Stimulated activated CD8-positive, alpha-beta memory T cell treated with anti-CD3 and anti-CD28 coated beads, Interleukin-7, amount 100 ng/mL, for 48 hours (primary cell): ENCODE data around the gene SLC36A3.
"Not testable (repeated sequence)": the region's sequence is repeated elsewhere in the genome, so short reads cannot be mapped to it uniquely, and the experiment has no call there.

Source experiments
- DNase-seq, 2 donors: peaks; one replicate each; pipeline ENCODE4 v3.0.0-alpha.2; 2020; ENCODE audit warnings: low read depth in 1 of 2; ENCODE audit errors: extremely low read depth in 1 of 2

Gene SLC36A3

GRCh38 chr5:151264113-151264512 lies 39.5 kb downstream of the SLC36A3 start:
- DNase-seq = peak in 1 of 2 donors; percentile 28

GRCh38 chr5:151262532-151262931 lies 41.0 kb downstream of the SLC36A3 start:
- DNase-seq = no peak

GRCh38 chr5:151259931-151260330 lies 43.6 kb downstream of the SLC36A3 start:
- no peak for DNase-seq

- DNase-seq = no peak
Observed at GRCh38 chr5:151258816-151259215, 44.8 kb downstream of the SLC36A3 start.

GRCh38 chr5:151258201-151258611 lies 45.4 kb downstream of the SLC36A3 start:
- no peak for DNase-seq

- no peak for DNase-seq
Observed at GRCh38 chr5:151257731-151258181, 45.8 kb downstream of the SLC36A3 start.

GRCh38 chr5:151255621-151256286 lies 47.8 kb downstream of the SLC36A3 start:
- no peak for DNase-seq

GRCh38 chr5:151254990-151255389 lies 48.6 kb downstream of the SLC36A3 start:
- DNase-seq = not testable (repeated sequence)

- no peak for DNase-seq
Observed at GRCh38 chr5:151254556-151254955, 49.0 kb downstream of the SLC36A3 start.

- DNase-seq = no peak
Observed at GRCh38 chr5:151253605-151253950, 50.0 kb downstream of the SLC36A3 start.

GRCh38 chr5:151252762-151253604 lies 50.6 kb downstream of the SLC36A3 start, which contains the start of gene GM2A:
TSS of gene GM2A (plus strand) at chr5:151253185. CDS start at chr5:151253217, 32 bp downstream.
- DNase-seq = peak; percentile 98 to 99

GRCh38 chr5:151251621-151252020 lies 51.9 kb downstream of the SLC36A3 start:
- DNase-seq = no peak

- DNase-seq = no peak
Observed at GRCh38 chr5:151251001-151251551, 52.5 kb downstream of the SLC36A3 start.

- DNase-seq = no peak
Observed at GRCh38 chr5:151250346-151251000, 53.1 kb downstream of the SLC36A3 start.

GRCh38 chr5:151249281-151249680 lies 54.3 kb downstream of the SLC36A3 start:
- no peak for DNase-seq

- DNase-seq = no peak
Observed at GRCh38 chr5:151248651-151249050, 54.9 kb downstream of the SLC36A3 start.

GRCh38 chr5:151245680-151246219 lies 57.8 kb downstream of the SLC36A3 start:
- no peak for DNase-seq

- DNase-seq = no peak
Observed at GRCh38 chr5:151244206-151244605, 59.4 kb downstream of the SLC36A3 start.

- no peak for DNase-seq
Observed at GRCh38 chr5:151243564-151243963, 60.0 kb downstream of the SLC36A3 start.

- DNase-seq = no peak
Observed at GRCh38 chr5:151243127-151243526, 60.4 kb downstream of the SLC36A3 start.
